HCT116 (cell line): ENCODE results near the gene GNGT1.

Experiments
- ATF3 ChIP-seq: IDR thresholded peaks from 2 replicates; pipeline ENCODE4 v1.6.1; 2012
- CTCF ChIP-seq, 3 experiments: fragments of 200-600 bp in 1 of 3; sonication (generic) in 1 of 3; IDR thresholded peaks in 2 of 3; conservative IDR thresholded peaks in 1 of 3; 2 replicates each; pipeline ENCODE4 v1.5.1; 2012 to 2017; ENCODE audit warnings: low read depth in 2 of 3, low read length in 2 of 3, antibody characterized with exemption in 1 of 3, borderline replicate concordance in 1 of 3, control low read depth in 1 of 3, mild to moderate bottlenecking in 1 of 3, mixed read lengths in 1 of 3, mixed run types in 1 of 3, moderate library complexity in 1 of 3; ENCODE audit not compliant: insufficient read depth in 1 of 3
- ELF1 ChIP-seq: IDR thresholded peaks from 2 replicates; pipeline ENCODE4 v1.6.1; 2012; ENCODE audit warnings: low read depth, borderline replicate concordance

GRCh38 chr7:93923942-93924341 is 17.6 kb downstream of the GNGT1 start:
- TF ChIP-seq ELF1 (no peak), CTCF (IDR thresholded peaks at IDR 0.05 in 2 of 3, conservative IDR thresholded peaks at IDR 0.05 in 1 of 3; ENCODE audit: borderline replicate concordance in 1 of 3, insufficient read depth in 1 of 3, low read depth in 2 of 3, low read length in 2 of 3) (no peak), ATF3 (no peak)
